Left ventricle myocardium inferior (tissue), 1 donor: ENCODE data around the gene RTRAF. TPM values are rescaled to one million over a fixed set of nuclear protein-coding genes. Genes with fewer than 3 reads are reported as not detected.

Experiments
- DNase-seq: peaks from one replicate; pipeline ENCODE4 v3.0.0-alpha.2; 2020
- H3K27ac ChIP-seq: fragments of 200-600 bp; replicated peaks from 2 replicates; pipeline ENCODE4 v1.8.0; 2021
- H3K27me3 ChIP-seq: fragments of 200-600 bp; 2 replicates; pipeline ENCODE4 v1.8.0; 2021; ENCODE audit warnings: low read depth
- H3K36me3 ChIP-seq: fragments of 200-600 bp; 2 replicates; pipeline ENCODE4 v1.8.0; 2021
- H3K4me1 ChIP-seq: fragments of 200-600 bp; 2 replicates; pipeline ENCODE4 v1.8.0; 2021
- H3K4me3 ChIP-seq: fragments of 200-600 bp; 2 replicates; pipeline ENCODE4 v1.8.0; 2021; ENCODE audit warnings: mild to moderate bottlenecking, moderate library complexity
- H3K9me3 ChIP-seq: fragments of 200-600 bp; replicated peaks from 2 replicates; pipeline ENCODE4 v1.8.0; 2021
- CTCF ChIP-seq: fragments of 200-600 bp; IDR thresholded peaks from 2 replicates; pipeline ENCODE4 v1.8.0; 2021; ENCODE audit warnings: antibody characterized with exemption, mild to moderate bottlenecking, borderline replicate concordance
- intact Hi-C: fragments of 100-400 bp; cut with micrococcal nuclease; formaldehyde crosslinking; loops from one replicate; pipeline ENCODE4 v1.11.0; 2022
- total RNA-seq: library from RNA; stranded (reverse); fragmentation: NEBNext Ultra II Directional; extraction: Animal tissue kit (Norgen Biotek cat#: 25700); gene quantifications from one replicate; pipeline ENCODE4 v1.2.1, GENCODE V29; 2021
- donor health status: DM: no; HTN: yes; CAD: no; lungs with severe emphysema.

Gene RTRAF
- total RNA-seq, 1 donor from 2014 or later: 237 TPM

GRCh38 chr14:52018970-52019369, 29.6 kb downstream of the RTRAF start:
- no peak overlapping the region for H3K4me3 ChIP-seq
- peaks cover 100% of the 10 kb centered on the region for H3K4me1 ChIP-seq
- no peak for DNase-seq
- no peaks in the 10 kb centered on the region for H3K9me3 ChIP-seq
- no peak for TF ChIP-seq CTCF
- H3K27me3 ChIP-seq: no peaks in the 10 kb centered on the region
- intact Hi-C loops: no loop called here
- peaks cover 26% of the 10 kb centered on the region for H3K36me3 ChIP-seq
- peak overlapping the region; percentile 89 for H3K27ac ChIP-seq

GRCh38 chr14:52020161-52020714, 30.9 kb downstream of the RTRAF start:
- H3K4me3 ChIP-seq: no peak overlapping the region
- peaks cover 100% of the 10 kb centered on the region for H3K4me1 ChIP-seq
- H3K27me3 ChIP-seq: no peaks in the 10 kb centered on the region
- H3K9me3 ChIP-seq: no peaks in the 10 kb centered on the region
- DNase-seq: no peak
- peak overlapping the region; percentile 89 for H3K27ac ChIP-seq
- no peak for TF ChIP-seq CTCF
- intact Hi-C loops: no loop called here
- peaks cover 21% of the 10 kb centered on the region for H3K36me3 ChIP-seq

- no peaks in the 10 kb centered on the region for H3K9me3 ChIP-seq
- no peaks in the 10 kb centered on the region for H3K27me3 ChIP-seq
- H3K4me1 ChIP-seq: peaks cover 100% of the 10 kb centered on the region
- H3K27ac ChIP-seq: peak overlapping the region; percentile 89
- peak overlapping the region; percentile 9 for H3K4me3 ChIP-seq
- peaks cover 21% of the 10 kb centered on the region for H3K36me3 ChIP-seq
- intact Hi-C loops: no loop called here
- no peak for DNase-seq
- TF ChIP-seq CTCF: no peak
These were observed 31.7 kb downstream of the RTRAF start for GRCh38 chr14:52020866-52021717.

- no peaks in the 10 kb centered on the region for H3K27me3 ChIP-seq
- peaks cover 27% of the 10 kb centered on the region for H3K36me3 ChIP-seq
- H3K4me1 ChIP-seq: peaks cover 100% of the 10 kb centered on the region
- intact Hi-C loops: no loop called here
- H3K4me3 ChIP-seq: no peak overlapping the region
- H3K9me3 ChIP-seq: no peaks in the 10 kb centered on the region
- peak overlapping the region; percentile 89 for H3K27ac ChIP-seq
- no peak for TF ChIP-seq CTCF
- no peak for DNase-seq
These were observed 32.7 kb downstream of the RTRAF start for GRCh38 chr14:52021957-52022600.

- DNase-seq: no peak
- Histone ChIP-seq H3K27ac (peak overlapping the region; percentile 89), H3K36me3 (peaks cover 37% of the 10 kb centered on the region), H3K4me3 (no peak overlapping the region), H3K4me1 (peaks cover 88% of the 10 kb centered on the region), H3K27me3 (no peaks in the 10 kb centered on the region), H3K9me3 (no peaks in the 10 kb centered on the region)
- no peak for TF ChIP-seq CTCF
- intact Hi-C loops: no loop called here
These were observed 34.2 kb downstream of the RTRAF start for GRCh38 chr14:52023518-52023917.
